Panc1 (cell line): Measurements from ENCODE around the gene USP49. TPM values are rescaled to one million over a fixed set of nuclear protein-coding genes. Genes with fewer than 3 reads are reported as not detected.

Source experiments
- ATAC-seq: fragments of 200-7000 bp; cut with Tn5 transposase; 2 replicates; pipeline ENCODE4 v1.9.1; 2020; ENCODE audit warnings: mild to moderate bottlenecking, moderate library complexity
- BruUV-seq: library from RNA; stranded (reverse); fragments of 400-500 nt; replicated peaks from 2 replicates; lab custom pipeline; 2021; lab: Mats Ljungman, UMichigan
- CTCF ChIA-PET: fragments of 300-600 bp; sonication (Branson Sonifier 250); formaldehyde crosslinking; loops from one replicate; lab custom pipeline; 2022; ENCODE audit warnings: antibody characterized with exemption; lab: Charles Lee
- POLR2A ChIA-PET: fragments of 300-600 bp; sonication (Branson Sonifier 250); formaldehyde crosslinking; loops from one replicate; lab custom pipeline; 2022; ENCODE audit warnings: antibody characterized with exemption; lab: Charles Lee
- DNase-seq: peaks from one replicate; pipeline ENCODE4 v3.0.0-alpha.2; 2010; ENCODE audit warnings: low read depth, low spot score
- H3K27ac ChIP-seq: 2 replicates; pipeline ENCODE4 v1.5.1; 2011; ENCODE audit warnings: mild to moderate bottlenecking, low read length, inconsistent platforms
- H3K27me3 ChIP-seq: fragments of 200-500 bp; sonication (Bioruptor generic); 2 replicates; pipeline ENCODE4 v1.6.0; 2014; ENCODE audit warnings: low read length, inconsistent platforms; ENCODE audit not compliant: control insufficient read depth, insufficient read depth
- H3K36me3 ChIP-seq: fragments of 200-500 bp; sonication (Bioruptor generic); 2 replicates; pipeline ENCODE4 v1.5.1; 2014; ENCODE audit warnings: inconsistent platforms, mild to moderate bottlenecking, low read length, moderate library complexity; ENCODE audit not compliant: control insufficient read depth, insufficient read depth
- H3K4me1 ChIP-seq: 2 replicates; pipeline ENCODE4 v1.5.1; 2011; ENCODE audit warnings: inconsistent platforms, mild to moderate bottlenecking, low read length, moderate library complexity; ENCODE audit not compliant: control insufficient read depth, insufficient read depth
- H3K4me3 ChIP-seq, 2 experiments: 2 replicates each; pipeline ENCODE4 v1.5.1; 2011 to 2012; ENCODE audit warnings: low read depth in 2 of 2, low read length in 2 of 2, mild to moderate bottlenecking in 2 of 2, inconsistent platforms in 1 of 2, moderate library complexity in 1 of 2
- H3K9me3 ChIP-seq: fragments of 200-500 bp; sonication (Bioruptor generic); 2 replicates; pipeline ENCODE4 v1.5.1; 2014; ENCODE audit warnings: low read depth, mild to moderate bottlenecking, inconsistent platforms, low read length, moderate library complexity; ENCODE audit not compliant: control insufficient read depth, insufficient read depth
- POLR2AphosphoS5 ChIP-seq: IDR thresholded peaks from 2 replicates; pipeline ENCODE4 v1.6.1; 2012; ENCODE audit warnings: mild to moderate bottlenecking, low read depth, low read length, moderate library complexity
- SIN3A ChIP-seq: IDR thresholded peaks from 2 replicates; pipeline ENCODE4 v1.6.1; 2012; ENCODE audit warnings: low read depth, mild to moderate bottlenecking, low read length, moderate library complexity, borderline replicate concordance; ENCODE audit not compliant: insufficient read depth
- TCF7L2 ChIP-seq: IDR thresholded peaks from 2 replicates; pipeline ENCODE4 v1.6.1; 2011; ENCODE audit warnings: mild to moderate bottlenecking, low read depth, low read length, inconsistent platforms
- in situ Hi-C: cut with HindIII; loops from 2 replicates; pipeline ENCODE4 v1.10.0; 2016; ENCODE audit warnings: low sequenced_read_pairs, low pct_unique_long_range_greater_than_20kb
- intact Hi-C: fragments of 100-400 bp; cut with micrococcal nuclease; formaldehyde crosslinking; loops from one replicate; pipeline ENCODE4 v1.10.0; 2022; ENCODE audit not compliant: unreplicated experiment
- total RNA-seq: library from RNA; stranded (reverse); gene quantifications from one replicate; pipeline ENCODE4 v1.2.1, GENCODE V29; 2021; ENCODE audit not compliant: unreplicated experiment
- TF ChIP-seq, protein P1 (sequence below): fragments of 450-650 bp; IDR thresholded peaks from 2 replicates; pipeline ENCODE4 v1.5.1; 2017; ENCODE audit warnings: mild to moderate bottlenecking
- TF ChIP-seq, protein P2 (sequence below), 2 experiments: IDR thresholded peaks; 2 replicates each; pipeline ENCODE4 v1.6.1; 2011 to 2012; ENCODE audit warnings: low read depth in 2 of 2, control low read depth in 1 of 2, low read length in 1 of 2, mild to moderate bottlenecking in 1 of 2, moderate library complexity in 1 of 2; ENCODE audit not compliant: insufficient read depth in 1 of 2

The USP49 gene
- total RNA-seq, 1 experiment from 2014 or later: 5.4 TPM

GRCh38 chr6:41784581-41785171, 110.5 kb downstream of the USP49 start:
- DNase-seq (no peak), ATAC-seq (no peak)
- Histone ChIP-seq H3K36me3 (peaks cover 8% of the 10 kb centered on the region), H3K4me3 (no peak overlapping the region), H3K9me3 (no peaks in the 10 kb centered on the region), H3K27me3 (no peaks in the 10 kb centered on the region), H3K27ac (no peak overlapping the region), H3K4me1 (peaks cover 7% of the 10 kb centered on the region; the same call in 1 of the 2 replicates)
- ChIA-PET CTCF (interaction anchor here (1.3 kb wide), 1 partner anchor 80 kb away, joined by 5 read pairs; no protein-coding TSS in a partner anchor), POLR2A (interaction anchor here (0.6 kb wide), 1 partner anchor 1108 kb away, joined by 4 read pairs; no protein-coding TSS in a partner anchor)
- intact Hi-C loops (loop anchor here (5.0 to 10.0 kb wide), 3 partner anchors 50 to 258 kb away; partner anchors contain the start of genes BYSL, MED20 and TFEB), in situ Hi-C loops (no loop called here)
- TF ChIP-seq, protein P1, sequence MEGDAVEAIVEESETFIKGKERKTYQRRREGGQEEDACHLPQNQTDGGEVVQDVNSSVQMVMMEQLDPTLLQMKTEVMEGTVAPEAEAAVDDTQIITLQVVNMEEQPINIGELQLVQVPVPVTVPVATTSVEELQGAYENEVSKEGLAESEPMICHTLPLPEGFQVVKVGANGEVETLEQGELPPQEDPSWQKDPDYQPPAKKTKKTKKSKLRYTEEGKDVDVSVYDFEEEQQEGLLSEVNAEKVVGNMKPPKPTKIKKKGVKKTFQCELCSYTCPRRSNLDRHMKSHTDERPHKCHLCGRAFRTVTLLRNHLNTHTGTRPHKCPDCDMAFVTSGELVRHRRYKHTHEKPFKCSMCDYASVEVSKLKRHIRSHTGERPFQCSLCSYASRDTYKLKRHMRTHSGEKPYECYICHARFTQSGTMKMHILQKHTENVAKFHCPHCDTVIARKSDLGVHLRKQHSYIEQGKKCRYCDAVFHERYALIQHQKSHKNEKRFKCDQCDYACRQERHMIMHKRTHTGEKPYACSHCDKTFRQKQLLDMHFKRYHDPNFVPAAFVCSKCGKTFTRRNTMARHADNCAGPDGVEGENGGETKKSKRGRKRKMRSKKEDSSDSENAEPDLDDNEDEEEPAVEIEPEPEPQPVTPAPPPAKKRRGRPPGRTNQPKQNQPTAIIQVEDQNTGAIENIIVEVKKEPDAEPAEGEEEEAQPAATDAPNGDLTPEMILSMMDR: no peak
- TF ChIP-seq SIN3A (no peak), POLR2AphosphoS5 (no peak), TCF7L2 (no peak)
- TF ChIP-seq, protein P2, sequence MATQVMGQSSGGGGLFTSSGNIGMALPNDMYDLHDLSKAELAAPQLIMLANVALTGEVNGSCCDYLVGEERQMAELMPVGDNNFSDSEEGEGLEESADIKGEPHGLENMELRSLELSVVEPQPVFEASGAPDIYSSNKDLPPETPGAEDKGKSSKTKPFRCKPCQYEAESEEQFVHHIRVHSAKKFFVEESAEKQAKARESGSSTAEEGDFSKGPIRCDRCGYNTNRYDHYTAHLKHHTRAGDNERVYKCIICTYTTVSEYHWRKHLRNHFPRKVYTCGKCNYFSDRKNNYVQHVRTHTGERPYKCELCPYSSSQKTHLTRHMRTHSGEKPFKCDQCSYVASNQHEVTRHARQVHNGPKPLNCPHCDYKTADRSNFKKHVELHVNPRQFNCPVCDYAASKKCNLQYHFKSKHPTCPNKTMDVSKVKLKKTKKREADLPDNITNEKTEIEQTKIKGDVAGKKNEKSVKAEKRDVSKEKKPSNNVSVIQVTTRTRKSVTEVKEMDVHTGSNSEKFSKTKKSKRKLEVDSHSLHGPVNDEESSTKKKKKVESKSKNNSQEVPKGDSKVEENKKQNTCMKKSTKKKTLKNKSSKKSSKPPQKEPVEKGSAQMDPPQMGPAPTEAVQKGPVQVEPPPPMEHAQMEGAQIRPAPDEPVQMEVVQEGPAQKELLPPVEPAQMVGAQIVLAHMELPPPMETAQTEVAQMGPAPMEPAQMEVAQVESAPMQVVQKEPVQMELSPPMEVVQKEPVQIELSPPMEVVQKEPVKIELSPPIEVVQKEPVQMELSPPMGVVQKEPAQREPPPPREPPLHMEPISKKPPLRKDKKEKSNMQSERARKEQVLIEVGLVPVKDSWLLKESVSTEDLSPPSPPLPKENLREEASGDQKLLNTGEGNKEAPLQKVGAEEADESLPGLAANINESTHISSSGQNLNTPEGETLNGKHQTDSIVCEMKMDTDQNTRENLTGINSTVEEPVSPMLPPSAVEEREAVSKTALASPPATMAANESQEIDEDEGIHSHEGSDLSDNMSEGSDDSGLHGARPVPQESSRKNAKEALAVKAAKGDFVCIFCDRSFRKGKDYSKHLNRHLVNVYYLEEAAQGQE (IDR thresholded peaks at IDR 0.05; ENCODE audit: insufficient read depth in 1 of 2, low read depth in 2 of 2, low read length in 1 of 2): no peak
- BruUV-seq: no TSS peak

- no peaks in the 10 kb centered on the region; the same call in 1 of the 2 replicates for H3K36me3 ChIP-seq
- ATAC-seq (no peak), DNase-seq (no peak)
- ChIA-PET CTCF (interaction anchor here (1.0 kb wide), 1 partner anchor 180 kb away, joined by 3 read pairs; no protein-coding TSS in a partner anchor), POLR2A (no interaction called here)
- no peak overlapping the region for H3K27ac ChIP-seq
- BruUV-seq: no TSS peak
- intact Hi-C loops: loop anchor here (5.0 to 10.0 kb wide), 2 partner anchors 48 to 259 kb away; partner anchors contain the start of gene TFEB
- H3K4me1 ChIP-seq: peaks cover 8% of the 10 kb centered on the region
- no peak for TF ChIP-seq SIN3A
- TF ChIP-seq, protein P2 (IDR thresholded peaks at IDR 0.05; ENCODE audit: insufficient read depth in 1 of 2, low read depth in 2 of 2, low read length in 1 of 2): no peak
- no peaks in the 10 kb centered on the region for H3K27me3 ChIP-seq
- in situ Hi-C loops: no loop called here
- no peak overlapping the region for H3K4me3 ChIP-seq
- H3K9me3 ChIP-seq: no peaks in the 10 kb centered on the region
Observed at GRCh38 chr6:41783106-41783780, 111.9 kb downstream of the USP49 start.
